ENCODE results near the gene METTL4. TPM values are rescaled to one million over a fixed set of nuclear protein-coding genes. Genes with fewer than 3 reads are reported as not detected.

Gene METTL4
- total and polyA plus RNA-seq, 2 donors (not counting 3 experiments of a cell fraction or from before 2014, with no cell fraction given) = 8.3 to 17.4 TPM

GRCh38 chr18:2531751-2532150, 39.6 kb downstream of the METTL4 start:
- no peaks in the 10 kb centered on the region for H3K79me2 ChIP-seq (ENCODE audit: control insufficient read depth, insufficient read depth, low read length)
- CTCF ChIA-PET = interaction anchor here (2.1 kb wide), 1 partner anchor 10 kb away, joined by 4 read pairs; no protein-coding TSS in a partner anchor
- BruUV-seq (replicated peaks) = no TSS peak

GRCh38 chr18:2529154-2529553, 42.2 kb downstream of the METTL4 start:
- no peaks in the 10 kb centered on the region for H3K36me3 ChIP-seq (ENCODE audit: control insufficient read depth in 2 of 2, extremely low read depth in 1 of 2, insufficient read depth in 2 of 2, low read length in 2 of 2)
- no peaks in the 10 kb centered on the region for H3K27me3 ChIP-seq (ENCODE audit: control insufficient read depth in 2 of 2, insufficient read depth in 2 of 2, low read length in 2 of 2)
- H3K4me2 ChIP-seq (ENCODE audit: insufficient read depth, low read length) = no peak overlapping the region
- no peak for TF ChIP-seq POLR2A (IDR thresholded peaks at IDR 0.05; ENCODE audit: low read depth, low read length)
- no peak for TF ChIP-seq MAX (IDR thresholded peaks at IDR 0.05; ENCODE audit: insufficient read depth, insufficient read length)
- no peak for TF ChIP-seq GATA2 (IDR thresholded peaks at IDR 0.05; ENCODE audit: insufficient read depth, insufficient read length, low read depth, low read length)
- no peak for TF ChIP-seq EZH2 (IDR thresholded peaks at IDR 0.05; ENCODE audit: borderline replicate concordance, low read depth, low read length, severe bottlenecking)
- TF ChIP-seq FOS (IDR thresholded peaks at IDR 0.05; ENCODE audit: borderline replicate concordance, insufficient read depth, low read length) = no peak
- TF ChIP-seq MYC (IDR thresholded peaks at IDR 0.05; ENCODE audit: low read depth, low read length) = no peak
- TF ChIP-seq CTCF (IDR thresholded peaks at IDR 0.05; ENCODE audit: extremely low read depth in 1 of 2, insufficient read depth in 1 of 2, low read depth in 1 of 2, low read length in 2 of 2) = no peak
- TF ChIP-seq JUN (IDR thresholded peaks at IDR 0.05; ENCODE audit: borderline replicate concordance, insufficient read depth, insufficient read length, low read depth) = no peak
- TF ChIP-seq POLR2AphosphoS5 (IDR thresholded peaks at IDR 0.05; ENCODE audit: insufficient read depth, low read depth, low read length) = no peak
- no TSS peak for BruUV-seq (replicated peaks)
- dilution Hi-C loops (cut with MboI; ENCODE audit: extremely low pct_ligation_motif_present, low sequenced_read_pairs) = no loop called here
- no peak overlapping the region for H3K9ac ChIP-seq (replicated peaks; ENCODE audit: extremely low read depth, insufficient read depth, low read length)
- FAIRE-seq = no peak
- H4K20me1 ChIP-seq (replicated peaks; ENCODE audit: control insufficient read depth, extremely low read depth, insufficient read depth, low read length) = no peaks in the 10 kb centered on the region
- H2AFZ ChIP-seq (ENCODE audit: low read depth, low read length) = no peak overlapping the region
- H3K79me2 ChIP-seq (ENCODE audit: control insufficient read depth, insufficient read depth, low read length) = no peaks in the 10 kb centered on the region
- H3K9me1 ChIP-seq (replicated peaks; ENCODE audit: control insufficient read depth, extremely low read depth, insufficient read depth, low read length) = no peaks in the 10 kb centered on the region
- H3K4me3 ChIP-seq (replicated peaks in 1 of 3; ENCODE audit: insufficient read depth in 1 of 3, low read depth in 1 of 3, low read length in 3 of 3) = no peak overlapping the region
- no peaks in the 10 kb centered on the region for H3K9me3 ChIP-seq (replicated peaks; ENCODE audit: control insufficient read depth, insufficient read depth, low read length)
- H3K4me1 ChIP-seq (ENCODE audit: control insufficient read depth, extremely low read depth, insufficient read depth, low read length) = no peaks in the 10 kb centered on the region
- no peak for DNase-seq (ENCODE audit: low read depth, low spot score)
- ChIA-PET CTCF (no interaction called here), POLR2A (no interaction called here)
- intact Hi-C loops (cut with micrococcal nuclease) = no loop called here
- no peak overlapping the region for H3K27ac ChIP-seq (ENCODE audit: insufficient read depth, low read depth, low read length)

More at GRCh38 chr18:2531751-2532150, 39.6 kb downstream of the METTL4 start:
- Histone ChIP-seq H3K27ac (ENCODE audit: insufficient read depth, low read depth, low read length) (no peak overlapping the region), H3K9ac (replicated peaks; ENCODE audit: extremely low read depth, insufficient read depth, low read length) (no peak overlapping the region), H4K20me1 (replicated peaks; ENCODE audit: control insufficient read depth, extremely low read depth, insufficient read depth, low read length) (no peaks in the 10 kb centered on the region), H3K9me1 (replicated peaks; ENCODE audit: control insufficient read depth, extremely low read depth, insufficient read depth, low read length) (no peaks in the 10 kb centered on the region), H3K4me1 (ENCODE audit: control insufficient read depth, extremely low read depth, insufficient read depth, low read length) (no peaks in the 10 kb centered on the region), H3K36me3 (ENCODE audit: control insufficient read depth in 2 of 2, extremely low read depth in 1 of 2, insufficient read depth in 2 of 2, low read length in 2 of 2) (no peaks in the 10 kb centered on the region), H3K9me3 (replicated peaks; ENCODE audit: control insufficient read depth, insufficient read depth, low read length) (no peaks in the 10 kb centered on the region), H3K4me3 (replicated peaks in 1 of 3; ENCODE audit: insufficient read depth in 1 of 3, low read depth in 1 of 3, low read length in 3 of 3) (no peak overlapping the region), H3K4me2 (ENCODE audit: insufficient read depth, low read length) (no peak overlapping the region), H3K27me3 (ENCODE audit: control insufficient read depth in 2 of 2, insufficient read depth in 2 of 2, low read length in 2 of 2) (no peaks in the 10 kb centered on the region), H2AFZ (ENCODE audit: low read depth, low read length) (no peak overlapping the region)
- TF ChIP-seq MYC (IDR thresholded peaks at IDR 0.05; ENCODE audit: low read depth, low read length) (no peak), FOS (IDR thresholded peaks at IDR 0.05; ENCODE audit: borderline replicate concordance, insufficient read depth, low read length) (no peak), POLR2AphosphoS5 (IDR thresholded peaks at IDR 0.05; ENCODE audit: insufficient read depth, low read depth, low read length) (no peak)
- POLR2A ChIA-PET = no interaction called here
- dilution Hi-C loops (cut with MboI; ENCODE audit: extremely low pct_ligation_motif_present, low sequenced_read_pairs) = no loop called here
- intact Hi-C loops (cut with micrococcal nuclease) = no loop called here
- no peak for FAIRE-seq
- DNase-seq (ENCODE audit: low read depth, low spot score) = no peak

All from endothelial cell of umbilical vein (primary cell).